CD1c-positive myeloid dendritic cell (primary cell): ENCODE data around the gene SMIM20.

ENCODE experiments used
- DNase-seq: peaks from one replicate; pipeline ENCODE4 v3.0.0-alpha.2; 2016; ENCODE audit errors: extremely low spot score

SMIM20 gene

DNA sequence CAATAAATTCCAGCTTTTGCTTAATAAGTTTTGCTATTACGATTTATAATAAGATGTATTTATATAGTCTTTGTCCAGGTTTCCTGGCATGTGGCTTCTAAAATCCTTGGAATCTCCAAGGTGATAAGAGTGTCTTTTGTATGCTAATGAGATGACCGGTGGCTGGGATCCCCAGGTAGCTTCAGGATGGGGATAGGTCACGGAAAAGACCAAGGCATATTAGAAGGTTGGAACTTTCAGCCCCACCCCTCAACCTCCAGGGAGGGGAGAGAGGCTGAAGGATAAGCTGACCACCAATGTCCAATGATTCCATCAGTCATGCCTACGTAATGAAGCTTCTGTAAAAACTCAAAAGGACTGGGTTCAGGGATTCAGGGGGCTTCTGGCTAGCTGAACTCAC, 41.7 kb downstream of the SMIM20 start:
- no peak for DNase-seq

DNA sequence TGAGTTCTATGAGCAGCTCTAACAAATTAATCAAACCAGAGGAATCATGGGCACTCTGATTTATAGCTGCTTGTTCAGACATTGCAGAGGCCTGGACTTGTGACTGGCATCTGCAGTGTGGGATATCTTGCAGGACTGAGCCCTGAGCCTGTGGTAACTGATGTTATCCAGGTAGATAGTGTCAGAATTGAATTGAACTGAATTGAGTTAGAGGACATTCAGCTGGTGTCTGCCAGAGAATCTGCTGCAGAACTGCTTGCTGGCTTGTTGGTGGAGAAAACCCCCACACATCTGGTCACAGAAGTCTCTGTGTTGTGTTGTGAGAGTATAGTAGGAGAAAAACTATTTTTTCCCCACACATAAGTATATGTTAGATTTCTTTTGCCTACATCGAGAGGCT, 42.2 kb downstream of the SMIM20 start:
- no peak for DNase-seq

DNA sequence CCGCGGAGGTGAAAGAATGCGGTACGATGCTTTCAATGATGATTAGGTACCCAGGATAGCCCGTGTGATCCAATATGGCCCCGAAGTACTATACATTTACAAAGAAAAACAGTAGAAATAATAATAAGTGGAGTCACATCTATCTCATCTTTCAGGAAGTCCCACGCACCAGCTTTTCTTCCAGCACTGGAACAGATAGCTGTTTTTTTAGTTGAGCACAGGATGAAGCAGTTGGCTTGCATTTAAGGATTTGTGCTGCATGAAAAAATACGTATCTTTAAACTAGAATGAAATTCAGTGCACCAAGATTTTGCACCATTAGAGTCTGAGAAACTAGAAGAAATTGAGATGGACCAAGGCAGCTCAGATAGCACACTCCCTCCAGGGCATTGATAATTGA, 44.1 kb downstream of the SMIM20 start:
- no peak for DNase-seq

- DNase-seq, result no peak
Measured at GRCh38 chr4:25962393-25962792, 48.4 kb downstream of the SMIM20 start.

- DNase-seq, result no peak
Measured at GRCh38 chr4:25965629-25966028, 51.6 kb downstream of the SMIM20 start.

- peak; percentile 19 for DNase-seq
Measured at GRCh38 chr4:25966171-25966570, 52.2 kb downstream of the SMIM20 start.

- DNase-seq, result no peak
Measured at GRCh38 chr4:25969374-25970155, 55.5 kb downstream of the SMIM20 start.

GRCh38 chr4:25970226-25970675, 56.2 kb downstream of the SMIM20 start:
- peak; percentile 81 for DNase-seq

DNA sequence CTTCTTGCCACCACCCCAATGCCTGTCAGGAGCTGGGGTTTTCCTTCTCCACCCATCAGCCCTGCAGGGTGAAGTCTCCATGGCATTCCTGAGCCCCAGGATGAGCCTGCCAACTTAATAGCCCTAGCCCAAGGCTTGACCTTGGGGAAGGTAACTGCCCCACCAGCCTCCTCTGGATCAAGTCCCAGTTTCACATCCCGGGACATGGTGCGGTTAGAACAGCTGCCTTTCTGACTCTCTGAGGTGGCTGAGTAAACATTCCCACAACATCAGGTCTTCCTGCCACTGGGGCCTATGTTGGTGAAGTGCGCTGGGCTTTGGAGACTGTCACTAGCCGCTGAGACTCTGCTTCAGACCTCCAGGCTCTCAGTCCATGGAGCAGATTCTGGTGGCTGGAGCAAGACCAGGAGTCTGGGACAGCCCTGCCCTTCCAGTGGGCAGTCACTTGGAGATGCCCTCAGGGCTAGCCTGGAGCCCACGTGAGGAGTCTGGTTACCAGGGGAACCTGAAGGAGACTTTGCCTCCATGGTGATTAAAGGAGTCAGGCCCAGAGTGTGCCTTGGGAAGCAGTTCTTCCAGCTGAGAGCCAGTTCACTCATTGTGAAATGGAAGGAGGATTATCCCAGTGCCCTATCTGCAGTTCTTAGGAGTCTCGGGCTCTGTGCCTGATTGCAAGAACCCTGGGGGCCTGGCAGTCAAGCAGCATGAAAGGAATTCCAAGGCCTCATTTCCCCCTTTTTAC, 56.8 kb downstream of the SMIM20 start:
- DNase-seq, result no peak

GRCh38 chr4:25972366-25972765, 58.3 kb downstream of the SMIM20 start:
- DNase-seq, result no peak

- DNase-seq, result peak; percentile 6
Measured at GRCh38 chr4:25972984-25973745, 59.1 kb downstream of the SMIM20 start.

GRCh38 chr4:25976780-25977179, 62.8 kb downstream of the SMIM20 start:
- DNase-seq, result no peak

GRCh38 chr4:25977397-25978170, 63.6 kb downstream of the SMIM20 start:
- DNase-seq, result no peak

- DNase-seq, result no peak
Measured at GRCh38 chr4:25978327-25978726, 64.3 kb downstream of the SMIM20 start.
